HL-60/S4 treated with retinoic acid at 250 ng/mL for 4 days and 3 days (cell line): ENCODE results near the gene CEP85L.

Experiments
- in situ Hi-C: fragments of 300-500 bp; cut with MboI; formaldehyde crosslinking; loops from 2 replicates; pipeline ENCODE4 v1.7.0; 2022; ENCODE audit warnings: low sequenced_read_pairs

The CEP85L gene

DNA sequence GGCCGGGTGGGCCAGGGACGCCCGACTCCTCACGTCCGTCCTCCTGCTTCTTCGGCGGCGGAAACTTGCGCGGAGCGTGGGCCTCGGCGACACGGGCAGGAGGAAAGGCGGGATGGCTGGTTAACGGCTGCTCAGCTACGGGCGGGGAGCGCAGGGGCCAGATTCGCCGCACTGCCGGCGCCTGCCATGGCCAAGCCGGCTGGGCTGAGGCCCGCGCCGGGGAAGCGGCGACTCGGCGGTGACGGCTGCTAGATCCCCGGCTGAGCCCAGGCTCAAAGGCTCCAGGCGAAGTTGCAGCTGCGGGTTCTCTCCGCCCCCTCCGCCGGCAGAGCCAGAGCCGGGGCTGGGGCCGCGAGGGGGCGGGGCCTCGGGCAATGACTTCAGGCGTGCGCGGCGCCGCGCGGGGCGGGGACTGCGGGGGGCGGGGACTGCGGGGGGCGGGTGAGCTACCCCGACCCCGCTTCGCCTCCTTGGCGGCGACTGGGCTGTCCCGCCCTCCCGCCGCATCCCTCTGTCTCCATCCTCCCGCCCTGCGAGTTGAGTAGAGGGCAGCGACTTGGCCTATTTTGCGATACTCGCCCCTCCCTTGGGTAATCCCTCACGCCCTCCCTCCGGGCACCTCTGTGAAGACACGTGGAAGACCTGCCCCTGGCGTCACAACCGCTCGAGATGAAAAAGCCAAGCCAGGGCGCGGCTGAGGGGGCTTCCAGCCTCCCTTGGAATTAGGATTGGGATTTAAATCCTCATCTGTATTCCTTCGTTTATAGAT is at the start of gene CEP85L:
TSS of gene CEP85L (minus strand) at position 310 of the 769 bp plus-strand sequence. CDS start 322 bp downstream, outside the sequence.
- in situ Hi-C loops: no loop called here

DNA sequence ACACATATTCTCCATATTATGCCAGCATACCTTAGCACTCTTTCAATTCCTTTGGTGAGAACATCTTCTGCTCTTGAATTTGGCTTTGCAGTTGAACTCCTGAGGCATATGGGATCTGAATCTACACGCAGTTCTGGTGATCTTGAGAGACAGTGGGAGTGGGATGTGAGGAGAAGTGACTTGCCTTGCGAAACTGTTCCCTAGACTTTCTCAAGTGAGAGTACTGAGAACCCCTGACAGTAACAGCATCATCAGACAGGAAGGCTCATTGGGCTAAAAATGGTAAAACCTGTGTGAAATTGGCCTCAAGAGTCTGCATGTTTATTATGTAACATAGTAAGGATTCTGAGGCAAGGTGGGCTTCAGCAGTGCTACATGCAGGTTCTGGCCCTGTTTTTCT is 49.1 kb upstream of the CEP85L start:
- in situ Hi-C loops: no loop called here

DNA sequence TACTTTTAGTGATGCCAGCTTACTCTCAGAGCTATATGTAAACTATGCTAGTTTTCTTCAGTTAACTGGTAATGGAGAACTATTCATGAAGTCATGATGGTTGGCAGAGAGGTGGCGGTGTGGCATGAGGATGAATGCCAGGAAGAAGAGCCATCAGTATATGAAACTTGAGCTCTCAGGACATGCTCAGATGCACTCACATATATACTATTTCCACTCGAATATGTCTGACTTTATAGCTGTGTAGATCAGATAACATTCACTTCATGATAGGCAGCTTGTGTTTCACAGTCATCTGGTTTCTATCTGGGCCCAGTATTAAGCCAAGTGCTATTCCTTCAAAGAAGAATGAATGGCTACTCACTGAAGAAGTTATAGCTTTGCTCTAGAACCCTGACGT is 46.2 kb upstream of the CEP85L start:
- in situ Hi-C loops: no loop called here

DNA sequence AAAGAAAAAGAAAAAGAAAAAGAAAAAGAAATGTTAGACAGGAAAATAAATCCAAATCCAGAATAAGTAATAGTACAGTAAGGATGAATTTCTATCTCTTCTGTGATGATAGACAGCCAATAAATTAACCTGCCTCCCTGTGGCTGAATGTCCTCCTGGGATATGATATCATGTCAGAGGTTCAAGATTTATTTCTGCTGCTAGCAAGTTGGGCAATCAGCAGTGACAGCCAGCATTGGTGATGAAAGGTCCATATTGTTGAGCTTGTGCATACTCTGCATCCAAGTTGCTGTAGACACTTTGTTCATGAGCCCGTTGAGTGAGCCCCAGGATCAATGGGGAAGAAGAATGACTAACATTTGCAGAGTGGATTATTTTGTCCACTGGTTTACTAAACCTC is 44.9 kb upstream of the CEP85L start:
- in situ Hi-C loops: no loop called here

DNA sequence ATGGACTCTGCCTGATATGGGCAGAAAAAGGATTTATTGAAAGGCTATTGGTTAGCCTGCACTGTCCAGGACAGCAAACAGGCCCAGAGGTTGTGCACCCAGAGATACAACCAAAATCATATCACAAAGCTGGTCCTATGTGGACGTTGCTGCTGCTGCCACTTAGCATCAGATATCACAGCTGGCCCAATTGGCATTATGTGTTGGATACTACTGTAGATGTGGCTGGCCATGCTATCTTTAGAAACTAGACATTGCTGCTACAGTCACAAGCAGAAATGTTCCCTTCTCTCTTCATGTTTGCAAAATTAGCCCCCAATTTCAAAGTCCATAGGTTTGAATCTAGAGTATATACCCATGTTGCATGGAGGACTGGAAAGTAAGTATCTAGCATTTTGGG is 42.2 kb upstream of the CEP85L start:
- in situ Hi-C loops: no loop called here

DNA sequence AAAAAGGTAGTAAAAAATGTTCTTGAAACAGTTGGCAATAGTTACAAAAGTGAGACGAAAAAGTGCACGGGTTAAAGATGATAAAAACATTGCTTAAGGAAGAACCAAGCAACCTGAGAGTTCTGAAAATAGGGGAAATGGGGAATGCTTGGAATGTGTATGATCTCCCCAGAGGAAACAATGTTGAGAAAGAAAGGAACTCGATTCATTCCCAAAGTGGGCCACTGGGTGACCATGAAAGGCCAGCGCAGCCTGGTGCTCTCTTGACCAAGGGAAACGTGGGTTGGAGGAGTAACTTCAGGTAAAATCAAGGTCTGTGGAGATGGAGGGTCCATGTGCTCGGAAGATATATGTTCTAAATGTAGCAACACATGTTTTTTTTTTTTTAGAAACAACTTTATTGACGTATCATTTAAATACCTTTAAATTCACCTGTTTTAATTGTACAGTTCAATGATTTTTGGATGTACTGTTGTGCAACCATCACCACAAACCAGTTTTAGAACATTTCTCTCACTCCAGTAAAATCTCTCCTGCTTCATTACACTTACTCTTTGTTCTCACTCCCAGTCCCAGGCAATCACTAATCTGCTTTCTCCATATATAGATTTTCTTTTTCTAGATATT is 34.5 kb upstream of the CEP85L start:
- in situ Hi-C loops: no loop called here

DNA sequence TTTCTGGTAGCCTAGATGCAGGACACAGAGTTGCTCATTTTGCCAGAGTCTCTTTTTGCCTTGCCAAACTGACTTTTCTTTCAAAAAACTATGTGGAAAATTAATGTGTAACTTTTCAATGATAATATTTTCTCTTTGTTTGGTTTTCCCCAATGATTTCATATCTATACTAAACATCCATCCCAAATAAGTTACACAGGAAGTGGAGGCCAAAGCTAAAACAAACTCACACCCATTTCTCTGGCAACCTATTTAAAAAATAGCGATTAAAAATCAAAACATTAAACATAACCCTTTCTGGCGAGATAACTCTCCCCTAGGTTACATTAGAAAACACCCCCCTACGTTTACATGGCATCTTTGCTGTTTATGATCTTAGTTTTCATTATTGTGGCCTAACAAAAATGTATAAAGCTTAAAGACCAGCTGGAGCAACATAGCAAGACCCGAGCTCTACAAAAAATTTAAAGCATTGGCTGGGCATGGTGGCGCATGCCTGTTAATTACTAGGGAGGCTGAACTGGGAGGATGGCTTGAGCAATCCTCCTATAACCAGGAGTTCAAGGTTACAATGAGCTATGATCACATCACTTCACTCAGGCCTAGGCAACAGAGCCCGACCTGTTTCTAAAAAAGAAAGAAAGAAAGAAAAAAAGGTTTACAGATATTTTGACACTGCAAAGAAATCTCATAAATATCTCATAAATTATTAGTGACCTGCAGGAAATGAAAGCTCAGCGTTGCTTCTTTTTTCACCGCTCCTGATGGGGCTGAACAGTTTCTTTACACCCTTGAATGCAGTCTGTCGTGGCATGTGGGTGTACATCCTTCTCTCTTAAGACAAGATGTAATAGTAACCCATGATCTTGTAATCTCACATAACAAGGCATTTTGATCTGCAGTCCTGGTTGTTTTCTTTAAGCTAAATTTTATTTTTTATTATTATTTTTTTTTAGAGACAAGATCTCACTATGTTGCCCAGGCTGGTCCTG is 32.8 kb upstream of the CEP85L start:
- in situ Hi-C loops: no loop called here

DNA sequence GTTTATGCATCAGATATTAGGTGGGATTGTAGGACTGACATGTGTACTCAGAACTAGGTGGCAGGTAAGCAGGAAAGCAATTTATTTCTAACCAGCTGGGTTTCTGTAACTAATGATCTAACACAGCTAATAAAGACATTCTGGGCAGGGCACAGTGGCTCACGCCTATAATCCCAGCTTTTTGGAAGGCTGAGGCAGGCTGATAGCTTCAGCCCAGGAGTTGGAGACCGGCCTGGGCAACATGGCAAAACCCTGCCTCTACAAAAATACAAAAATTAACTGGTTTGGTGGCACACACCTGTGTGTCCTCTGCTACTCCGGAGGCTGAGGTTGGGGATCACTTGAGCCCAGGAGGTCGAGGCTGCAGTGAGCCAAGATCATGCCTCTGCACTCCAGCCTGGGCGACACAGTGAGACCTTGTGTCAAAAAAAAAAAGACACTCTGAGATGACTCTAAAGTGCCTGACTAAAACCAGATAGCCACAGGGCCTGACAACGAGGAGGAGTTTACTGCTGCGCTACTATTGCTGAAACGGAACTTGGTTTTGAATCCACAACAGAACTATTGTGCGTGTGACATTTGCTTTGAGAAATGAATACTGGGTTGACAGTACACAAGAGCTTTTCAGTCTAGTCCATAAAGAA is 29.2 kb upstream of the CEP85L start:
- in situ Hi-C loops: no loop called here

DNA sequence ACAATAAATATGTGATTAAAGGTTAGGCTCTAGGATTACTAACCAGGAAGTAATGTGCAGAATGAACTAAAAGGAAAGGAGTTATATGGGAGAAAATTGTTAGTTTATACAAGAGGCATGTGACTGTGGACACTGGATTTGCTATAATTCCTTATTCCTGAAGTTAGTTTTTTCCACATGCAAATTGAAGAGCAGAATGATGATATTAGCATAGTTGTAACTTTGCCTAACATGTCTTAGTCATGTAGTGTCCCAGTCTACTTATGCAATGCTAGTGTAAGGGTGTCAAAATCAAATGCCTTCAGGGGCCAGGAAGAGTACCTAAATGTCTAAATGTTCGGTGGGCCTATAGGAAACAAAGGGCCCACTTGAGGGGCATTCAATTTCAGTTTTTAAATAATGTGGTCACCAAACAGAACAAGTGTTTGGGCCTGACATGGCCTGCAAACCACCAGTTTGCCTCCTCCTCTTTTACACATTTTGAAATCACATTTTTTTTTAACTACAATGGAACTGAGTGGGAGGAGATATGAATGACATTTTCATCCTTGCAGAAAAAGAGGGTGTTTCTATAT is 28.0 kb upstream of the CEP85L start:
- in situ Hi-C loops: no loop called here

DNA sequence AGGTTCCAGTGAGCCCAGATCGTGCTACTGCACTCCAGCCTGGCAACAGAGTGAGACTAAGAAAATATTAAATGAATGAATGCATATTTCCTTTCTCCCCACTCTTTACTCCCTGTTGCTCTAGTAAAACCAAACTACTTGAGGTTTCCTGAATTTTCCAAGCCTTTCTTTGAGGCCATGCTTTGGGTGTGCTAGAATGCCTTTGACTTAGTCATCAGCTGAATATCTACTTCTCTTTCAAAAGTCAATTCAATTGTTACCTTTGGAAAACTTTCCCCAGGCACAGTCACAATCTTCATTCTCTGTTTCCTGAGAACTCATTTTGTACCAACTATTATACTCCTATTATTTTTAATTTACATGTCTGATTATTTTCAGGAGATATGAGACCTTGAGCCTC is 27.5 kb upstream of the CEP85L start:
- in situ Hi-C loops: no loop called here

DNA sequence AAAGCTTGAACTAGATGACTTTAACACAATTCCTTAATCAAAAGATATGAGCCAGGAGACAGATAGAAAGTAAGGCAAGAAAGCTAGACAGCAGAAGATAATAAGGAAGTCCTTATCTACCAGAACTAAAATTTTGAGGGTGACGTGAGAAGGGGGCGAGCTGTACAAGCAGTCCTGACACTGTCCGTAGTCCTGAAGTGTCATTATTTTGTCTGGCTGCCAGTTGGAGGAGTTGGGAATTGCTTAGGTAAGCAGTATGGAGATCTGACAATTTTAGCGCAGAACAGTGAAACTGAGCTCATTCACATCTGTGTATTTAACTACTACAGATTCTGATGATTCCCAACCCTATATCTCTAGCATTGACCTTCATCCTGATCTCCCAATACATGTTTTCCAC is 25.8 kb upstream of the CEP85L start:
- in situ Hi-C loops: no loop called here

DNA sequence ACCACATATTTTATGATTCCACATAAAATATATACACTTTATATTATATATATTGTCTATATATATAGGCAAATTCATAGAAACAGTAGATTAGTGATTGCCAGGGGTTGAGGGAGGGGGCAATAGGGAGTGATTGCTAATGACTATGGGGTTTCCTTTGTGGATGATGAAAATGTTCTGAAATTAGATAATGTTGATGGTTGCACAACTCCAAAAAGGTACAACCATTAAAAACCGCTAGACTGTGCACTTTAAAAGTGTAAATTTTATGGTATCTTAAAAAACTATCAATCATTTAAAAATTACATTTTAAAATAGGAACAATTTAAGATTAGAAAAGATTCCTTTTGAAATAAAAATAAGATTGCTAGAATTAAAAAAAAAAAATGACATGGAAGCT is 23.8 kb upstream of the CEP85L start:
- in situ Hi-C loops: no loop called here

DNA sequence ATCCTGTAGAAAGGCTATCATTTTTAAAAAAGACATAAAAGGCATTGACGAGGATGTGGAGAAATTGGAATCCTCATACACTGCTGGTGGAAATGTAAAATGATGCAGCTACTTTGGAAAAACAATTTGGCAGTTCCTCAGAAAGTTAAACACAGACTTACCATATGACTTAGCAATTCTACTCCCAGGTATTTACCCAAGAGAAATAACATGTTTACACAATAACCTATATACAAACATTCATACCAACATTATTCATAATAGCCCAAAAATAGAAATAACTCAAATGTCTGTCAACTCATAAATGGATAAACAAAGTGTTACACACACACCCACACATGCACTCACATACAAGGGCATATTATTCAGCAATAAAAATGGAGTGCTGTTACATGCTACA is 23.4 kb upstream of the CEP85L start:
- in situ Hi-C loops: no loop called here

DNA sequence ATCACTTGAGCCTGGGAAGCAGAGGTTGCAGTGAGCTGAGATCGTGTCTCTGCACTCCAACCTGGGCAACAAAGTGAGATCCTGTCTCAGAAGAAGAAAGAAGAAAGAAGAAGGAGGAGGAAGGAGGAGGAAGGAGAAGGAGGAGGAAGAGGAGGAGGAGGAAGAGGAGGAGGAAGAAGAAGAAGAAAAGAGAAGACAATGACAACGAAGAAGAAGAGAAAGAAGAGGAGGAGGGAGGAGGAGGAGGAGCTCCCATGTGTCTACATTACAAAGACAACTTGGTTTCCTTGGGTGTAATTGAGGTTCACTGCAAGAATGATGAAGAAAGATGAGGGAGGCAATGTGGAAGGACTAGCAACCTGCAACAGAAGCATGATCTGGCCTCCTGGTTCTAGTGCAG is 21.3 kb upstream of the CEP85L start:
- in situ Hi-C loops: no loop called here

DNA sequence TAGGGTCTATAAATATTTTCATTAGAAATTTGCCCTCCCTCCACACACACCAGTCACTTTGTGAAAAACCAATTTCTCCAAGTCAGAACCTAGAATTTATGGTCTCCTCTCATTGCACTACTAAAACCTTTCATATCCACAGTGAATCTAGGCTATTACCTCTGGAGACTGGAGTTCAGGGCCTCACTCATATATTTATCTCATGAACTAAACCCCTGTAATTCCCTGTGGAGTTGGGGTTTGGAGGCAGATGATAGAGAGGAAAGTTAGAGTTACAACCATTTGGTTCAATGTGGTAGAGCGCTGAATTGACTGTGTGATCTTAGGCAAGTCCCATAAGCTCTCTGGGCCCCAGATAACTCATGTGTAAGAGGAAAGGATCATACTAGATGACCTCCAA is 18.2 kb upstream of the CEP85L start:
- in situ Hi-C loops: no loop called here

DNA sequence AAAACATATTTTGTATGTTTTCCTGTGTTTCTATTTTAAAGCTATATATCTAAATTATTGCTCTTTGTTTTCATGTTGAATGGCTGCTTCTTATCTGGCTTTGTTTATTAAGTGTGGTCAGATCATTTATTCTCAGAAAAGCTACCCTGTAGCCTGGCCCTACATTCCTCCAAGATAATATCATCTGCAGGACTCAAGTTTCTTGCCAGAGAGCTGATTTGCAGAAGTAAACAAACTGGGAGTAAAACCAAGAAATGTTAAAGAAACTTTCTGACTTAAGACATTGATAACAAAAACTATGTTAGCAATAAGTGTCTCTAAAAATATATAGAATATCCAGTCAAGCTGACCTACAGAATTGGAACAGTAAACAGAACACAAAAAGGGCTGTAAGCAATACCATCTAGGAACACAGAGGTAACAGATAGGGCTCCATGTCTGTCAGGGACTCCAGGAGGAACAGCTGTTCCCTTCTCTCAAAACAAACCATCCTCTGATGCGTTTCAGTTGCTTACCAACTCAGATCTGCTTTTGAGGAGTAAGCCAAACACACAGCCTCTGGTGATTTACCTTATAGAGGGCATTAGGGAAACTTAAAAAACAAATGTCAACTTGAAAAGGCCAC is 17.5 kb upstream of the CEP85L start:
- in situ Hi-C loops: no loop called here

DNA sequence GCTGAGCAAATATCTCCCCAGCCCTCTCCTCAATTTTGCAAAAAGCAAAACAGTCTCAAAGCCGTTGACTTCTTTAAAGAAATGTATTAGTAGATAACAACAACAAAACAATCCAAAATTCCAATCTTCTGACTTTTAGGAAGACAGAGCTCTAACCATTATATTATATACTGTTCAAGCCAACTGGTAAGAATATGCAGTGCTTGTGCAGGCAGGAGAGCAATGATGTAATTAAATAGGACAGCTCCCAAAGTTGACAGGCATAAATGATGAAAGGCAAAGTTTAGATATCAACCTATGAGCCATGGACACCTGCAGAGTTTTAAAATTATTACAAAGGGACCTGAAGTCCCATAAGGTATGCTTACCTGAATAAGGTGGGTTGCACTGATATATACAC is 16.6 kb upstream of the CEP85L start:
- in situ Hi-C loops: no loop called here

DNA sequence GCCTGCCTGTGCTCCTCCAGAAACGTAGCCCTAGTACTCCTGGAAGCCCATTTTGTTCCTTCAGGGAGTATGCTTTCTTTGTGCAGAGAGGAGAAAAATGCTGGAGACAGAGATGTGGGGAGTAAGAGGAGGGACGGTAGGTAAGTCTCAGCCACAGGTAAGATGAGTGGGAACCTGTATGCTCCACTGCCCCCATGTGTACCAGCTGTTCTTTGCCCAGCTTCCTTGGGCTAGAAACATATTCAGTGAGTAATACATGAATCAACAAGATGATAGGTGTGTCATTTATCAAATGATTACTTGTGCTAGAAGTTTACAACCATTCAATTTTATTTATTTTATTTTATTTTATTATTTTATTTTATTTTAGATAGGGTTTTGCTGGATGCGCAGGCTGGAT is 13.6 kb upstream of the CEP85L start:
- in situ Hi-C loops: no loop called here

DNA sequence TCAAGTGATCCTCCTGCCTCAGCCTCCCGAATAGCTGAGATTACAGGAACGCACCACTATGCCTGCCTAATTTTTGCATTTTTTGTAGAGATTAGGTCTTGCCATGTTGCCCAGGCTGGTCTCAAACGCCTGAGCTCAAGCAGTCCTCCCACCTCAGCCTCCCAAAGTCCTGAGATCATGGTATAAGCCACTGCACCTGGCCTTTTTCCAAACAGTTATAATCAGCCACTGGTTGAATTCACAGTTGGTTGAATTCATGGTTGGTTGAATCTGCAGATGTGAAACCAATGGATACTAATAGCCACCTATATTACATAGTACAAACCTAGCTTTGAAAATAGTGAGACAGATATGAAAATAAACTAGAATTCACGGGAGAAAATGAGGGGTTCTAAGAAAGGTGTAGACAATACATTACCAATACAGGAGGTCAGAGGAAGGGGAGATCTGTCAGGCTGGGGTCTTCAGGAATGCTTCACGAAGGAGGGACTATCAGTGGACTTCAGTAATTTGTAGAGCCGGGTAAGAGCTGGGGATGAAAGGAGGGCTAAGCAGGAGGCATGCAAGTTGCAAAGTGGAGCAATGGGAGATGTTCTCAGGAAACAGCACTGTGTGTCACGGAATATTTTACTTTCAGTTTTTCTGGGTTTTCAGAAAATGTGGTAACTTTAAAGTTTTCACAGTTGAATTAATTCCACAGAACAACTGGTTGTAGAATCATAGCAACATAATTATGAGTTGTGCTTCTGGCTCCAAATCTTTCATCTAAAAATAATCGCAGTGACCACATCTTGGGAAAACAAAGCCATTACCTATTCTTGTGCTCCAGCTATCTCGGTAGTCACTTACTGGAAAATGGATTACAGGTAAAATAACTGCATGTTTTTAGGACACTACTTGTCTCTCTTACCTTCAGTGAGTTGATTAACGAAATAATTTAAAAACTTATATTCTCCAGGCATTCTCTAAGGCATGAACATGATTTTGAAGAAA is 12.9 kb upstream of the CEP85L start:
- in situ Hi-C loops: no loop called here
